ENCODE results near the gene CRABP2. TPM values are rescaled to one million over a fixed set of nuclear protein-coding genes. Genes with fewer than 3 reads are reported as not detected.

Gene CRABP2
- total and polyA plus RNA-seq, 2 of the 13 experiments (the other 11 are each of a cell fraction or from before 2014, with no cell fraction given): 0.40 to 0.60 TPM

GRCh38 chr1:156725683-156726280 lies 20.4 kb upstream of the CRABP2 start (continued):
- TF ChIP-seq MYC (CRISPR knock-in tag; IDR thresholded peaks at IDR 0.05; ENCODE audit: borderline replicate concordance): no peak; the same call in 1 of the 2 replicates
- TF ChIP-seq SOX13 (IDR thresholded peaks at IDR 0.05): no peak
- TF ChIP-seq SOX13 (CRISPR knock-in tag; conservative IDR thresholded peaks at IDR 0.05 in 1 of 2, IDR thresholded peaks at IDR 0.05 in 1 of 2): no peak
- TF ChIP-seq ZNF230 (CRISPR knock-in tag; IDR thresholded peaks at IDR 0.05): no peak
- TF ChIP-seq ZNF781 (CRISPR knock-in tag; IDR thresholded peaks at IDR 0.05; ENCODE audit: borderline replicate concordance, not compliant biosample characterization): no peak
- TF ChIP-seq EED (CRISPR knock-in tag; IDR thresholded peaks at IDR 0.05): no peak
- 0 out of 2 replicates have a peak, but pooled peaks have one; percentile 46 for TF ChIP-seq ZNF580 (CRISPR knock-in tag; IDR thresholded peaks at IDR 0.05; ENCODE audit: borderline replicate concordance, low read depth)
- TF ChIP-seq ZHX1 (CRISPR knock-in tag; IDR thresholded peaks at IDR 0.05; ENCODE audit: low read depth): no peak
- 0 out of 2 replicates have a peak, but pooled peaks have one; percentile 27 for TF ChIP-seq TFDP2 (CRISPR knock-in tag; IDR thresholded peaks at IDR 0.05)
- TF ChIP-seq ZNF432 (CRISPR knock-in tag; IDR thresholded peaks at IDR 0.05; ENCODE audit: borderline replicate concordance): no peak
- 0 out of 2 replicates have a peak, but pooled peaks have one; percentile 30 for TF ChIP-seq DMAP1 (CRISPR knock-in tag; IDR thresholded peaks at IDR 0.05)
- TF ChIP-seq ATF7 (IDR thresholded peaks at IDR 0.05): no peak
- no peak for TF ChIP-seq ATF7 (CRISPR knock-in tag; IDR thresholded peaks at IDR 0.05)
- TF ChIP-seq CSRNP2 (CRISPR knock-in tag; conservative IDR thresholded peaks at IDR 0.05; ENCODE audit: low read depth): no peak
- no peak for TF ChIP-seq EHMT2 (IDR thresholded peaks at IDR 0.05; ENCODE audit: borderline replicate concordance, low read depth, low read length)
- no peak for TF ChIP-seq ZFP82 (CRISPR knock-in tag; IDR thresholded peaks at IDR 0.05; ENCODE audit: borderline replicate concordance)
- no peak for TF ChIP-seq ZNF530 (CRISPR knock-in tag; IDR thresholded peaks at IDR 0.05; ENCODE audit: low read depth)
- TF ChIP-seq ZNF142 (CRISPR knock-in tag; IDR thresholded peaks at IDR 0.05): no peak
